ENCODE data around the gene ZNF879. TPM values are rescaled to one million over a fixed set of nuclear protein-coding genes. Genes with fewer than 3 reads are reported as not detected.
A peak's percentile ranks its signal among the peaks of the same experiment; 100 is the strongest.

Gene ZNF879
- 7.9 and 10.3 TPM in 2 replicates for total RNA-seq
- long read RNA-seq, transcript ZNF879-204 (5 exons, 553 nt), result minor isoform, 6 of 35 reads
- long read RNA-seq, transcript ZNF879-201 (5 exons, 3,304 nt), result major isoform, 24 of 35 reads
- long read RNA-seq, partial matches to known transcripts, result 0 of 35 reads
- long read RNA-seq, other reads (novel, unspliced or antisense), result 5 of 35 reads

DNA sequence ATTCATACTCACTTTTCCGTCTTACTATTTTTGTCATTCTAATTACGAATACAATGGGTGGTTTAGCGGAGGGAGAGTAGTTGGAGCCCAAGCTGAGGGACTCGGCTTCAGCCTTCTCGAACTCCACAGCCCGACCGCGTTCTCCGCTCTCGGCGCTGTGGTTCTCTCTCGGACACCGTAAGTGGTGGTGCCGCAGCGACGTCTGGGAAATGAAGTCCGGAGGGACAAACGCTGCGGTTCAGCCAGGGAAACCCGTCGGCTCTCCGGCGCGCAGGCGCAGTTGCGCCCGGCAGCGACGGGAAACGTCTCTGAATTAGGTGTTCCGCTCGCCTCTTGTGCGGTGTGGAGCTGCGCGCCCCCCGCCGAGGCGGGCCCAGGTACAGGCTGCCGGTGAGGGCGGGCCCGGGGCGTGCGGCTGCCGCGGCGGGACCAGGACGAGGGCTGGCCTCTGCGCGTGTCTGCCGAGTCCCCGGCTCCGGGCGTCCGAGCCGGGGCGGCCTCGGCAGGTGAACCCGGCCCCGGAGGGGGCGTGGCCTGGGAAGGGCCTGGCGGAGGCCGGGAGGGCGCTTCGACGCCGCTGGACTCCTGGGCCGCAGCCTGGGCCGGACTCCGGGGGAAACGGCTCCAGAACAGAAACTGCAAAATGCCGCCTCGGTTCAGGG, at the start of gene ZNF879:
ZNF879 (plus strand) TSS at position 277 of the 662 bp plus-strand sequence. CDS start 1,201 bp downstream, outside the sequence.
- peaks cover 42% of the 10 kb centered on the region for H3K36me3 Mint-ChIP-seq (ENCODE audit: insufficient read depth)
- TF ChIP-seq, protein P1, sequence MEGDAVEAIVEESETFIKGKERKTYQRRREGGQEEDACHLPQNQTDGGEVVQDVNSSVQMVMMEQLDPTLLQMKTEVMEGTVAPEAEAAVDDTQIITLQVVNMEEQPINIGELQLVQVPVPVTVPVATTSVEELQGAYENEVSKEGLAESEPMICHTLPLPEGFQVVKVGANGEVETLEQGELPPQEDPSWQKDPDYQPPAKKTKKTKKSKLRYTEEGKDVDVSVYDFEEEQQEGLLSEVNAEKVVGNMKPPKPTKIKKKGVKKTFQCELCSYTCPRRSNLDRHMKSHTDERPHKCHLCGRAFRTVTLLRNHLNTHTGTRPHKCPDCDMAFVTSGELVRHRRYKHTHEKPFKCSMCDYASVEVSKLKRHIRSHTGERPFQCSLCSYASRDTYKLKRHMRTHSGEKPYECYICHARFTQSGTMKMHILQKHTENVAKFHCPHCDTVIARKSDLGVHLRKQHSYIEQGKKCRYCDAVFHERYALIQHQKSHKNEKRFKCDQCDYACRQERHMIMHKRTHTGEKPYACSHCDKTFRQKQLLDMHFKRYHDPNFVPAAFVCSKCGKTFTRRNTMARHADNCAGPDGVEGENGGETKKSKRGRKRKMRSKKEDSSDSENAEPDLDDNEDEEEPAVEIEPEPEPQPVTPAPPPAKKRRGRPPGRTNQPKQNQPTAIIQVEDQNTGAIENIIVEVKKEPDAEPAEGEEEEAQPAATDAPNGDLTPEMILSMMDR (IDR thresholded peaks at IDR 0.05; ENCODE audit: unreplicated experiment), result no peak
- H3K9me3 Mint-ChIP-seq (ENCODE audit: low read depth), result peaks cover 31% of the 10 kb centered on the region

DNA sequence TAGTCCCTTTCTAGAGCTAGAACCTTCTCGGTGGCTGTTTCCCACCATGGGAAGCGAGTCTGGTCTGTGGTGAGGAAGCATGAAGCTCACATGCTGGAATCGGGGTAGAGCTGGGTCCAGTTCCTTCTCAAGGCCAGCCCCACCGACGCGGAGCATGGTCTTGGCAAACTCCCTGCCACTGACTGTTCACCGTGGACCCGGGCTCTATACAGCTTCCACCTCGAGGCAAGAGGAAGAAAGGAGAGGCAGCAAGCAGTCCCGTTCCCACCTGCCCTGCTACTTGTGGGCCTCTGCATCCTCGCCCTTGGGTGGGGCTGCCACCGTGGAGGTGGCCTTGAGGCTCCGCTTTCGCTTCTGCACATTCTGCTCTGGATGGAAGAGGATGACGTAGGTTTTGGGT, 42.2 kb upstream of the ZNF879 start:
- TF ChIP-seq, protein P1 (IDR thresholded peaks at IDR 0.05; ENCODE audit: unreplicated experiment), result no peak
- H3K27me3 Mint-ChIP-seq, result no peaks in the 10 kb centered on the region
- peaks cover 4% of the 10 kb centered on the region for H3K36me3 Mint-ChIP-seq (ENCODE audit: insufficient read depth)

More for the DNA sequence above, at the start of gene ZNF879:
- Mint-ChIP-seq H3K4me3 (ENCODE audit: low read depth) (peak within 1 kb of the TSS; percentile 93), H3K27me3 (no peaks in the 10 kb centered on the region), H3K4me1 (ENCODE audit: low read depth) (peaks cover 1% of the 10 kb centered on the region), H3K27ac (peak within 1 kb of the TSS; percentile 97)
- peak; percentile 87 for DNase-seq (ENCODE audit: low spot score, unreplicated experiment)

DNA sequence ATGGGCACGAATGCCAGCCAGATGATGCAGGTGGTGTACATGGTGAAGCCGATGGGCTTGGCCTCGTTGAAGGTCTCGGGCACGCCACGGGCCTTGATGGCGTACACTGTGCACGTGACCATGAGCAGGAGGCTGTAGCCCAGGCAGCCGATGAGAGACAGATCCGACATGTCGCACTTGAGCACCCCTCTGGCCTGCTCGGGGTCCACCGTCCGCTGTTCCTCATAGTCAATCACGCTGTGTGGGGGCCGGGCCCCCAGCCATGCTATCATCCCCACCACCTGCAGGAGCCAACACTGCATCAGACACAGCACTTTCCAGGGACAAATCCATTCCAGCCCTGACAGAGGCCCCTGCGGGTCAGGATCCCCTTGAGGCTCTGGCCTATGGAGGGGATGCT, 40.7 kb upstream of the ZNF879 start:
- peaks cover 4% of the 10 kb centered on the region for H3K36me3 Mint-ChIP-seq (ENCODE audit: insufficient read depth)
- TF ChIP-seq, protein P1 (IDR thresholded peaks at IDR 0.05; ENCODE audit: unreplicated experiment), result no peak

More for the DNA sequence above, 42.2 kb upstream of the ZNF879 start:
- H3K4me3 Mint-ChIP-seq (ENCODE audit: low read depth), result no peak overlapping the region
- peaks cover 52% of the 10 kb centered on the region for H3K9me3 Mint-ChIP-seq (ENCODE audit: low read depth)
- H3K4me1 Mint-ChIP-seq (ENCODE audit: low read depth), result no peaks in the 10 kb centered on the region
- no peak for DNase-seq (ENCODE audit: low spot score, unreplicated experiment)
- no peak overlapping the region for H3K27ac Mint-ChIP-seq

DNA sequence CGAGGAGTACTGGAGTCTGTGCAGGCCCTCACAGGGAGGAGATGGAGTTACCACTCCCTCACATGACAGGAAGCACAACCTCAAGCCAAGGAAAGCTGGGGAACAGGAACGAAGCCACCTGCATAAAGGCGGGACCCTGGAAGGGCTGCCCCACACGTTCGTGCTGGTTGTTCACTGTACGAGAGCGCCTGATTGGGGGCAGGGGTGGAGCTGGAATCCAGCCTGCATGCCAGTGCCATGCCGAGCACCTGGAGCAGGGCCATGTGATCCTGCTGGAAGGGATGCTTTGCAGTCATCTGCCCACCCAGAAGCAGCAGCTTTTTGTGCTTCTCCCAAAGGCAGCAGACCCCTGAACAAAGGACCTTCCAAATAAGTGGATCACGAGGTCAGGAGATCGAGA, 39.9 kb upstream of the ZNF879 start:
- TF ChIP-seq, protein P1 (IDR thresholded peaks at IDR 0.05; ENCODE audit: unreplicated experiment), result no peak
- peaks cover 4% of the 10 kb centered on the region for H3K36me3 Mint-ChIP-seq (ENCODE audit: insufficient read depth)
- H3K4me1 Mint-ChIP-seq (ENCODE audit: low read depth), result no peaks in the 10 kb centered on the region
- H3K4me3 Mint-ChIP-seq (ENCODE audit: low read depth), result no peak overlapping the region
- no peaks in the 10 kb centered on the region for H3K27me3 Mint-ChIP-seq
- no peak overlapping the region for H3K27ac Mint-ChIP-seq
- DNase-seq (ENCODE audit: low spot score, unreplicated experiment), result no peak
- H3K9me3 Mint-ChIP-seq (ENCODE audit: low read depth), result peaks cover 41% of the 10 kb centered on the region

More for the DNA sequence above, 40.7 kb upstream of the ZNF879 start:
- Mint-ChIP-seq H3K27me3 (no peaks in the 10 kb centered on the region), H3K4me3 (ENCODE audit: low read depth) (no peak overlapping the region), H3K4me1 (ENCODE audit: low read depth) (no peaks in the 10 kb centered on the region), H3K27ac (no peak overlapping the region), H3K9me3 (ENCODE audit: low read depth) (peaks cover 46% of the 10 kb centered on the region)
- no peak for DNase-seq (ENCODE audit: low spot score, unreplicated experiment)

DNA sequence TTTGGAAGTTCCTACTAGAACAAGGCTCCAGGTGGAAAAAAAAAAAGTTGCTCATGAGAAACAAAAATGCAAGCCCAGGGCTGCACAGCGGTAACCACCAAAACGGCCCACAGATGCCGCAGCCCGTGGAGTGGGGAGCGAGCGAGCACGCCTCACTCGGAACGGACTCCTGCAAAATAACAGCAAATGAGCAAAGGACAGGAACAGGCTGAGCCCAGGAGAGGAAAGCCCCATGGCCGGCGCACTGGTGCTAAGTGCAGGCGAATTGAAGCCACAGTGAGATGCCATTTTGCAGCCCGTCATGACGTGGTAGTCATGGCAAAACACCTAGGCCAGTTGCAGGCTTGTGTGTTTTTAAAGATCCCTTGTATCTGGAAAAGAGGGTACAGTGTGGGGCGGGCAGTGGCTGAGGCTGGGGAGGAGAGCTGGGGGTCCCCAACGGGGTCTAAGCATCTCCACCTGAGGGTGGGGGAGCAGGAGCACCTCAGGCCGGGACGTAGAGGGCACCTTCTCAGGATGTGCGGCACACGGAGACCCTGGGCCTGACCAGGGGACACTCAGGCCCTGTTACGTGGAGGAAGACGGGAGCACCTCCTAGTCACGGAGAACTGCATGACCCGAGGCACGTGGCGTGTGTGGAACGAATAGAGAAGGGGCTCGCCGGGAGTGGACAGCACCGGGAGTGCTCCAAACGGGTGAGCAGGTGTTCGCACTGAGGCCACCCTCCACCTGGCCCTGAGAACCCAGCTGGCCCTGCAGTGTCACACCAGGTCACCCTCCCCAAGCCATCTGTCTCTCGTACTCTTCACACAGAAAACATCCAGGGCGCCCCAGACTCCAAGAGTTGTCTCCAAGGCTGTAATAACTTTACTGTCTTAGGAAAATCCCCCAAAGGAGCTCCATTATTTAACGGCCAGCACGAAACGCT, 39.2 kb upstream of the ZNF879 start:
- DNase-seq (ENCODE audit: low spot score, unreplicated experiment), result no peak
- TF ChIP-seq, protein P1 (IDR thresholded peaks at IDR 0.05; ENCODE audit: unreplicated experiment), result no peak
- no peaks in the 10 kb centered on the region for H3K4me1 Mint-ChIP-seq (ENCODE audit: low read depth)
- H3K27ac Mint-ChIP-seq, result no peak overlapping the region
- H3K9me3 Mint-ChIP-seq (ENCODE audit: low read depth), result peaks cover 37% of the 10 kb centered on the region
- H3K4me3 Mint-ChIP-seq (ENCODE audit: low read depth), result no peak overlapping the region
- peaks cover 4% of the 10 kb centered on the region for H3K36me3 Mint-ChIP-seq (ENCODE audit: insufficient read depth)
- H3K27me3 Mint-ChIP-seq, result no peaks in the 10 kb centered on the region

All from progenitor cell of endocrine pancreas (in vitro differentiated cells).